ENCODE results near the gene BHLHE23.

Gene BHLHE23

DNA sequence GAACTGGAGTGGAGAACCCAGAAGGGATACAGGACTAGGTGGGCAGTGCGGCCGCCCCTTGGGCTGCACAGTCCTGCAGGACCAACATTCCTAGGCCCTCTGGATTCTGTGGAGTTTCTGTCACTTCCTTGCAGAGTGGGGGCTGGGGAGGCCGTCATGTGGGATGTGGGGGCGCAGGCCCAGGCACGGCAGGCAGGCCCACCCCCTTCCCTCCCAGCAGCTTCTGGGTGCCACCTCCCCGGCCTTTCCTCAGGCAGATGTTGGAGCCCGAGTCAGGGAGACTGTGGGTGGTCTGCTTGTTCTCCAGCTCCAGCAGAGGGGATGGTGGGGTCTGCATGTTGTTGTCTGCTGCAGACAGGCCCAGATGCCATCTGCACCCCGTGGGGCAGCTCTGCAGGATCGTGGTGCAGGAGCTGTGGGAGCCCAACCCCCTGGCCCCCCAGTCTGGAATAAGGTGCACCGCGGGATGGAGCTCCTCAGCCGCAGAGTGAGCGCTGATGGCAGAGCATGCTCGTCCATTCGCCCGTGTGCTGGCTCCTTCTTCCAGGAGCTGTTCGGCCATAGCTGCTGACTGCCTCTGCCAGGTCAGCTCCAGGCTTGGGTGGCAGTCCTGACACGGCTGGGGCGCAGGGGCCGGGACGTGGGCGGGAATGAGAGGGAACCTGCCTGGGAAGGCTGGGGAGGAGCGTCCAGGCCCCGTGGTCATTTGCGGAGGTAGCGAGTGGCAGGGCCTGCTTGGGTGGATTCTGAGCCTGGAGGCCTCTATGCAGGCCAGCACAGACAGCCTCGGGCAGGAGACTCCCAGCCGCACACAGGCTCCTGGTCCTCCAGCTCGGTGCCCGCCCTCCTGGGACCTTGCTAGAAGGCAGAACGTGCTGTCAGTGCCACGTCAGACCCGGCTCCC is 36.2 kb downstream of the BHLHE23 start:
- DNase-seq (ENCODE audit: low read depth): no peak
- TF ChIP-seq CTCF (conservative IDR thresholded peaks at IDR 0.05; ENCODE audit: low read depth, low read length): no peak
- no peak overlapping the region for H3K4me3 ChIP-seq (ENCODE audit: low read length)

DNA sequence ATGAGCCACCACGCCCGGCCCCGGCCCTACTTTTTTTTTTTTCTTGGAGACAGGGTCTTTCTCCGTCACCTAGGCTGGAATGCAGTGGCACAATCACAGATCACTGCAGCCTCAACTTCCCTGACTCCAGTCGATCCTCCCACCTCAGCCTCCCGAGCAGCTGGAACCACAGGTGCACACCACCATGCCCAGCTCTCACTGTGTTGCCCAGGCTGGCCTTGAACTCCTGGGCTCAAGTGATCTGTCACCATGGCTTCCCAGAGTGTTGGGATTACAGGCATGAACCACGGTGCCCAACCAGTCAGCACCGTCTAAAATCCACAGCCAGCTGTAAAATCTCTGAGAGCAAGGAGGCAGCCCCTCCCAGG is 36.8 kb downstream of the BHLHE23 start:
- H3K4me3 ChIP-seq (ENCODE audit: low read length): no peak overlapping the region
- DNase-seq (ENCODE audit: low read depth): no peak
- no peak for TF ChIP-seq CTCF (conservative IDR thresholded peaks at IDR 0.05; ENCODE audit: low read depth, low read length)

- no peak for TF ChIP-seq CTCF (conservative IDR thresholded peaks at IDR 0.05; ENCODE audit: low read depth, low read length)
- H3K4me3 ChIP-seq (ENCODE audit: low read length): no peak overlapping the region
- DNase-seq (ENCODE audit: low read depth): no peak
Measured at GRCh38 chr20:62969179-62969760, 37.5 kb downstream of the BHLHE23 start.

GRCh38 chr20:62968378-62969178 is 38.2 kb downstream of the BHLHE23 start:
- DNase-seq (ENCODE audit: low read depth): no peak
- no peak overlapping the region for H3K4me3 ChIP-seq (ENCODE audit: low read length)
- no peak for TF ChIP-seq CTCF (conservative IDR thresholded peaks at IDR 0.05; ENCODE audit: low read depth, low read length)

GRCh38 chr20:62967628-62968351 is 39.0 kb downstream of the BHLHE23 start:
- DNase-seq (ENCODE audit: low read depth): no peak
- no peak overlapping the region for H3K4me3 ChIP-seq (ENCODE audit: low read length)
- no peak for TF ChIP-seq CTCF (conservative IDR thresholded peaks at IDR 0.05; ENCODE audit: low read depth, low read length)

GRCh38 chr20:62967149-62967501 is 39.6 kb downstream of the BHLHE23 start:
- H3K4me3 ChIP-seq (ENCODE audit: low read length): no peak overlapping the region
- DNase-seq (ENCODE audit: low read depth): no peak
- no peak for TF ChIP-seq CTCF (conservative IDR thresholded peaks at IDR 0.05; ENCODE audit: low read depth, low read length)

All from retinal pigment epithelial cell (primary cell).